ENCODE results near the gene FAM72B.
"Not testable (repeated sequence)": the region's sequence is repeated elsewhere in the genome, so short reads cannot be mapped to it uniquely, and the experiment has no call there.

DNA sequence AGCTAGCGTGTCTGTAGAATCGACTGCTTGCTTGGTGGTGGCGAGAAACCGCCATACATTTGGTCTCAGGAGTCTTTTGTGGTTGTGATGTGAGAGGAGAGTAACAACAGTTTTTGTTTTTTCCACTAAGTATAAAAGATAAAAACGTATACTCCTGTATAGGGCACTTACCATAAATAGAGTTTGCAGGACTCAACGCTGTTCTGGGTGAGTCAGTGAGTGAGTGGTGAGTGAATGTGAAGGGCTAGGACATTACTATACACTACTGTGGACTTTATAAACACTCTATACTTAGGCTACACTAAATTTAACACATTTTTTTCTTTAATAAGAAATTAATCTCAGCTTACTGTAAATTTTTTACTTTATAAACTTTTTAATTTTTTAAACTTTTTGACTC is 43.7 kb downstream of the FAM72B start:
- TF ChIP-seq POLR2A, POLR2AphosphoS5 (IDR thresholded peaks at IDR 0.05): not testable (repeated sequence)
